ENCODE measurements around the gene FLT1. TPM values are rescaled to one million over a fixed set of nuclear protein-coding genes. Genes with fewer than 3 reads are reported as not detected.

Gene FLT1
- total and polyA plus RNA-seq, 9 donors, result 5.8 to 31.4 (median 9.9) TPM

DNA sequence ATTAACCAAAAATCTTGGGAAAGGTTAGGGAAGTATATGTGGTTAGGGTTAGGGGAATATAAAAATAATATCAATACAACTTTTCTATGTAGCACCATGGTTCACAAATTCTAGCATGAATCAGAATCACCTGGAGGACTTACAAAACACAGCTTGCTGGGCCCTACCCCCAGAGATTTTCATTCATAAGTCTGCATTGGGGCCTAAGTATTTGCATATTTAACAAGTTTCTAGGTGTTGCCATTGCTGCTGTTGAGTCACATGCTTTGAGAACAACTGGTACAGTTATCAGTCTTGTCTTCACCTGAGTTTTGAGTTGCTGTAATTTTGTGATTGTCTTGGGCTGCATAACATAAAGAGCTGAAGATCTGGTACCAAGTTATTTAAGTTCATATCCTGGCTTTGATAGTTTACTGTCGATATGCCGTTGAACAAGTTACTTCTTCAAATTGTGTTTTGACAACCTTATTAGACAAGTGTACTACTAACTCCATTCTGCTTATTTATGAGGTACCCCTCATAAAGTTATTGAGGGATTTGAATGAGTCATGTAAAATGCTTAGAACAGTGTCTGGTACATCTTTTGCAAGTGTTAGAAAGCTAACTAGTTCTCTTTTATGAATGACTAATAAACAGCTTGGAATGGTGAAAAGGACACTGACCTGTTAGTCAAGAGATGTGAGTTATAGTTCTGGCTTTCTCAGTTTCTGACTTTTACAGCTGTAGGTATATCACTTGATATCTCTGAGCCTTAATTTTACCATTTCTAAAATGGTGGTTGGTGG, 223.7 kb downstream of the FLT1 start:
- Histone ChIP-seq H3K27ac (no peak overlapping the region), H3K9me3 (no peaks in the 10 kb centered on the region), H3K27me3 (no peaks in the 10 kb centered on the region), H3K36me3 (no peaks in the 10 kb centered on the region), H3K4me1 (ENCODE audit: insufficient read depth) (no peaks in the 10 kb centered on the region), H3K4me3 (no peak overlapping the region)
- intact Hi-C loops (cut with DNase I), result no loop called here
- DNase-seq, result no peak
- TF ChIP-seq POLR2A (IDR thresholded peaks at IDR 0.05) (no peak), EP300 (IDR thresholded peaks at IDR 0.05) (no peak)
- TF ChIP-seq, protein P1, sequence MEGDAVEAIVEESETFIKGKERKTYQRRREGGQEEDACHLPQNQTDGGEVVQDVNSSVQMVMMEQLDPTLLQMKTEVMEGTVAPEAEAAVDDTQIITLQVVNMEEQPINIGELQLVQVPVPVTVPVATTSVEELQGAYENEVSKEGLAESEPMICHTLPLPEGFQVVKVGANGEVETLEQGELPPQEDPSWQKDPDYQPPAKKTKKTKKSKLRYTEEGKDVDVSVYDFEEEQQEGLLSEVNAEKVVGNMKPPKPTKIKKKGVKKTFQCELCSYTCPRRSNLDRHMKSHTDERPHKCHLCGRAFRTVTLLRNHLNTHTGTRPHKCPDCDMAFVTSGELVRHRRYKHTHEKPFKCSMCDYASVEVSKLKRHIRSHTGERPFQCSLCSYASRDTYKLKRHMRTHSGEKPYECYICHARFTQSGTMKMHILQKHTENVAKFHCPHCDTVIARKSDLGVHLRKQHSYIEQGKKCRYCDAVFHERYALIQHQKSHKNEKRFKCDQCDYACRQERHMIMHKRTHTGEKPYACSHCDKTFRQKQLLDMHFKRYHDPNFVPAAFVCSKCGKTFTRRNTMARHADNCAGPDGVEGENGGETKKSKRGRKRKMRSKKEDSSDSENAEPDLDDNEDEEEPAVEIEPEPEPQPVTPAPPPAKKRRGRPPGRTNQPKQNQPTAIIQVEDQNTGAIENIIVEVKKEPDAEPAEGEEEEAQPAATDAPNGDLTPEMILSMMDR (IDR thresholded peaks at IDR 0.05), result no peak
- 96 to 100% (median 97%) methylated on average over 2 of the region's 2 CpGs for WGBS, 3 donors

DNA sequence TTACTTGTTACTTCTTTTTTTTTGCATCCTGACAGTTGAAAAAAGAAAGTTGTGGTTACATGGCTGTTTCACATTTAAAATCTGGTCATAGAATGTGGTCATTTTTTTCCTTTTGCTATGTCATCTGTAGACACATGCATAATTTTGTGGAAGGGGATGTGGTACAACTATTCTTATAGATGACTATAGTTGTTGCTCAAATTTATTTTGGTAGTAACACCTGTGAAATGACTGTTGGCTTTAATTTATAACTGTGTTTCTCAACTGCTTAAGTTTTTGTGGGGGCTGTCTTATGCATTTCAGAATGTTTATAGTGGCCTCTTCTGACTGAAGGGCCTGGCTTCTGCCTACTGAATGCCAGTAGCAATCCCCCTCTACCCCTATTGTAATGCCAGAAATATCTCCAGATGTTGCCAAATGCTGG, 226.1 kb downstream of the FLT1 start:
- Histone ChIP-seq H3K4me1 (ENCODE audit: insufficient read depth) (no peaks in the 10 kb centered on the region), H3K36me3 (no peaks in the 10 kb centered on the region), H3K9me3 (no peaks in the 10 kb centered on the region), H3K4me3 (no peak overlapping the region), H3K27me3 (no peaks in the 10 kb centered on the region), H3K27ac (no peak overlapping the region)
- no peak for TF ChIP-seq POLR2A (IDR thresholded peaks at IDR 0.05)
- TF ChIP-seq, protein P1 (IDR thresholded peaks at IDR 0.05), result no peak
- no peak for TF ChIP-seq EP300 (IDR thresholded peaks at IDR 0.05)
- intact Hi-C loops (cut with DNase I), result no loop called here
- no peak for DNase-seq

DNA sequence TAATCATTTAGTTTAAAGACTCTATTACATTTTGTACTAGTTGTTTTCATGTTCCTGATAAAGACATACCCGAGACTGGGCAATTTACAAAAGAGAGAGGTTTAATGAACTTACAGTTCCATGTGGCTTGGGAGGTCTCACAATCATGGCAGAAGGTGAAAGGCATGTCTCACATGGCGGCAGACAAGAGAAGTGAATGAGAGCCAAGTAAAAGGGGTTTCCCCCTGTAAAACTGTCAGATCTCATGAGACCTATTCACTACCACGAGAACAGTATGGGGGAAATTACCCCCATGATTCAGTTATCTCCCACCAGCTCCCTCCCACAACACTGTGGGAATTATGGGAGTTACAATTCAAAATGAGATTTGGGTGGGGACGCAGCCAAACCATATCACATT, 227.4 kb downstream of the FLT1 start:
- no peak overlapping the region for H3K4me3 ChIP-seq
- no peaks in the 10 kb centered on the region for H3K4me1 ChIP-seq (ENCODE audit: insufficient read depth)
- DNase-seq, result no peak
- intact Hi-C loops (cut with DNase I), result no loop called here
- WGBS, 3 donors, result 76 to 80% (median 79%) methylated on average over 4 of the region's 4 CpGs
- no peaks in the 10 kb centered on the region for H3K9me3 ChIP-seq
- H3K27ac ChIP-seq, result no peak overlapping the region
- H3K36me3 ChIP-seq, result no peaks in the 10 kb centered on the region
- TF ChIP-seq POLR2A (IDR thresholded peaks at IDR 0.05), result no peak
- TF ChIP-seq EP300 (IDR thresholded peaks at IDR 0.05), result no peak
- TF ChIP-seq, protein P1 (IDR thresholded peaks at IDR 0.05), result no peak
- H3K27me3 ChIP-seq, result no peaks in the 10 kb centered on the region

GRCh38 chr13:28258417-28258816, 236.5 kb downstream of the FLT1 start:
- Histone ChIP-seq H3K36me3 (no peaks in the 10 kb centered on the region), H3K4me3 (no peak overlapping the region), H3K27me3 (no peaks in the 10 kb centered on the region), H3K27ac (no peak overlapping the region), H3K9me3 (no peaks in the 10 kb centered on the region), H3K4me1 (ENCODE audit: insufficient read depth) (no peaks in the 10 kb centered on the region)
- TF ChIP-seq EP300 (IDR thresholded peaks at IDR 0.05) (no peak), POLR2A (IDR thresholded peaks at IDR 0.05) (no peak)
- TF ChIP-seq, protein P1 (IDR thresholded peaks at IDR 0.05), result no peak
- no peak for DNase-seq
- intact Hi-C loops (cut with DNase I), result no loop called here
- WGBS, 3 donors, result 57 to 79% (median 74%) methylated on average over 3 of the region's 3 CpGs
